HG02763 (cell line): ENCODE results near the gene HOXA9.

ENCODE experiments used
- ATAC-seq: cut with Tn5 transposase; IDR thresholded peaks from one replicate; pipeline ENCODE4 v1.9.1; 2021; ENCODE audit warnings: mild to moderate bottlenecking, moderate library complexity; ENCODE audit not compliant: unreplicated experiment

Gene HOXA9

GRCh38 chr7:27165089-27165995 is at the start of gene HOXA9:
Gene HOXA9, minus strand, starts transcription at chr7:27165537. Its CDS starts 80 bp downstream, at chr7:27165457.
- ATAC-seq, result no peak

GRCh38 chr7:27214239-27214950 is 49.1 kb upstream of the HOXA9 start:
- ATAC-seq, result no peak

- ATAC-seq, result no peak
Measured at GRCh38 chr7:27213433-27214238, 48.3 kb upstream of the HOXA9 start.

GRCh38 chr7:27212497-27213432 is 47.4 kb upstream of the HOXA9 start:
- ATAC-seq, result no peak

- no peak for ATAC-seq
Measured at GRCh38 chr7:27211764-27212204, 46.4 kb upstream of the HOXA9 start.

- no peak for ATAC-seq
Measured at GRCh38 chr7:27211084-27211446, 45.7 kb upstream of the HOXA9 start.

GRCh38 chr7:27210441-27211083 is 45.2 kb upstream of the HOXA9 start:
- no peak for ATAC-seq

- no peak for ATAC-seq
Measured at GRCh38 chr7:27209933-27210440, 44.6 kb upstream of the HOXA9 start.

- ATAC-seq, result no peak
Measured at GRCh38 chr7:27208998-27209397, 43.7 kb upstream of the HOXA9 start.

- no peak for ATAC-seq
Measured at GRCh38 chr7:27207348-27207985, 42.1 kb upstream of the HOXA9 start.

GRCh38 chr7:27205325-27206280 is 40.3 kb upstream of the HOXA9 start:
- ATAC-seq, result no peak

- ATAC-seq, result no peak
Measured at GRCh38 chr7:27204851-27205322, 39.5 kb upstream of the HOXA9 start.

GRCh38 chr7:27203964-27204594 is 38.7 kb upstream of the HOXA9 start:
- no peak for ATAC-seq

GRCh38 chr7:27203365-27203953 is 38.1 kb upstream of the HOXA9 start:
- no peak for ATAC-seq

GRCh38 chr7:27202862-27203134 is 37.5 kb upstream of the HOXA9 start:
- no peak for ATAC-seq

- ATAC-seq, result no peak
Measured at GRCh38 chr7:27202018-27202861, 36.9 kb upstream of the HOXA9 start.
